Measurements from ENCODE around the gene VIT. TPM values are rescaled to one million over a fixed set of nuclear protein-coding genes. Genes with fewer than 3 reads are reported as not detected.

The VIT gene
- total RNA-seq, 3 donors from 2014 or later (not counting 1 experiment from before 2014, with no cell fraction given), result 1.4 to 1.9 (median 1.7) TPM

DNA sequence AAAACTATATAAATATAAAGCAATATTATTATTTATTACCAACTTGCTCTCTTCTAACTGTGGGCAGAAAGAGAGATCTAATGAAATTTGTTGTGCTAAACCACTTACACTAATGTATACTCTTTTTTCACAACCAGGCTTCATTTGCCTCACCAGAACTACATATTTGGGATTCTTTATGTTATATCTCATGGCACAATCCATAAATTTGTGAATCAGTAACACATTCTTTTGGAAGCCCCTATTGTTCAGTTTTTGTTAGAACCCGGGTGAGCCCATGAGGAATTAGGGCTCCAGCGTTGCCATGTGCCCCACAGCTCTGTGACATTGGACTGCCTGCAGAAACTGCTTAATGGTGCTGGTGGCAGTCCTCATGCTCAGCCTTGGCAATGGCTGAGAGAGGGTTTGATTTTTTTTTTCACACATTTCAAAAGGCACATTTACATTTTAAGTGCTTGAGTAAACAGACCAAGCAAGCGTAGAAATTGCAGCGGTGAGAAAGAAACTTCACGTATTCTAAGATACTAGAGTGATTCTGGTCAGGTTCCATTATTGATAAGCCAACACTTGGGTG is 15.3 kb downstream of the VIT start:
- Histone ChIP-seq H3K27me3 (ENCODE audit: control insufficient read depth, insufficient read depth, low read length) (no peaks in the 10 kb centered on the region), H3K27ac (ENCODE audit: low read length) (no peak overlapping the region), H3K36me3 (ENCODE audit: control insufficient read depth, insufficient read depth, low read length) (no peaks in the 10 kb centered on the region), H3K4me3 (ENCODE audit: low read length) (no peak overlapping the region), H3K9me3 (ENCODE audit: control insufficient read depth, insufficient read depth, low read length) (no peaks in the 10 kb centered on the region), H3K4me1 (ENCODE audit: control insufficient read depth, insufficient read depth, low read length) (no peaks in the 10 kb centered on the region)
- H3K27ac Mint-ChIP-seq, result no peak overlapping the region
- ATAC-seq, result no peak
- TF ChIP-seq, protein P1, sequence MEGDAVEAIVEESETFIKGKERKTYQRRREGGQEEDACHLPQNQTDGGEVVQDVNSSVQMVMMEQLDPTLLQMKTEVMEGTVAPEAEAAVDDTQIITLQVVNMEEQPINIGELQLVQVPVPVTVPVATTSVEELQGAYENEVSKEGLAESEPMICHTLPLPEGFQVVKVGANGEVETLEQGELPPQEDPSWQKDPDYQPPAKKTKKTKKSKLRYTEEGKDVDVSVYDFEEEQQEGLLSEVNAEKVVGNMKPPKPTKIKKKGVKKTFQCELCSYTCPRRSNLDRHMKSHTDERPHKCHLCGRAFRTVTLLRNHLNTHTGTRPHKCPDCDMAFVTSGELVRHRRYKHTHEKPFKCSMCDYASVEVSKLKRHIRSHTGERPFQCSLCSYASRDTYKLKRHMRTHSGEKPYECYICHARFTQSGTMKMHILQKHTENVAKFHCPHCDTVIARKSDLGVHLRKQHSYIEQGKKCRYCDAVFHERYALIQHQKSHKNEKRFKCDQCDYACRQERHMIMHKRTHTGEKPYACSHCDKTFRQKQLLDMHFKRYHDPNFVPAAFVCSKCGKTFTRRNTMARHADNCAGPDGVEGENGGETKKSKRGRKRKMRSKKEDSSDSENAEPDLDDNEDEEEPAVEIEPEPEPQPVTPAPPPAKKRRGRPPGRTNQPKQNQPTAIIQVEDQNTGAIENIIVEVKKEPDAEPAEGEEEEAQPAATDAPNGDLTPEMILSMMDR (IDR thresholded peaks at IDR 0.05), result no peak
- peaks cover 23 to 40% of the 10 kb centered on the region in 2 donors for H3K27me3 Mint-ChIP-seq (ENCODE audit: low read depth in 2 of 2)
- 83% methylated on average over 5 of the region's 5 CpGs for WGBS (ENCODE audit: insufficient coverage)
- no peak overlapping the region for H3K4me3 Mint-ChIP-seq
- peaks cover 3% of the 10 kb centered on the region in 2 donors for H3K9me3 Mint-ChIP-seq
- no peak for DNase-seq
- H3K4me1 Mint-ChIP-seq, result no peaks in the 10 kb centered on the region
- intact Hi-C loops (cut with micrococcal nuclease), result no loop called here
- H3K36me3 Mint-ChIP-seq, result peaks cover 9% of the 10 kb centered on the region

DNA sequence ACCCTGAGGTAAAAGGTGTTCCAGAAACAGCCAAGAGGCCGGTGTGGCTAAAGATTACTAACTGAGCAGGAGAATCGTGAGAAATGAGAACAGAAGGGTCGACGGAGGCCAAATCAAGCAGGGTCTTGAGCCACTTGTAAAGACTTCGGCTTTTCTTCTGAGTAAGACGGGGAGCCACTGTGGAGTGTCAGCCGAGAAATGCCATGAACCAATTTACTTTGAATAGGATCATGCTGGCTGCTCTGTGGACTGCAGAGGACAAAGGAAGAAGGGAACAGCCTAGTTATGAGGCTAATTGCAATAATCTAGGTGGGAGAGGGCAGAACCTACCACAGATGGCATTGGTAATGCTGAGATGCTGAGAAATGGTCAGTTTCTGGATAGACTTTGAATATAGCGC is 16.8 kb downstream of the VIT start:
- intact Hi-C loops (cut with micrococcal nuclease), result no loop called here
- Mint-ChIP-seq H3K27ac (no peak overlapping the region), H3K36me3 (peaks cover 9% of the 10 kb centered on the region), H3K9me3 (peaks cover 3% of the 10 kb centered on the region in 2 donors), H3K27me3 (ENCODE audit: low read depth in 2 of 2) (peaks cover 17 to 33% of the 10 kb centered on the region in 2 donors), H3K4me3 (no peak overlapping the region), H3K4me1 (no peaks in the 10 kb centered on the region)
- 91% methylated on average over 8 of the region's 8 CpGs for WGBS (ENCODE audit: insufficient coverage)
- Histone ChIP-seq H3K4me3 (ENCODE audit: low read length) (no peak overlapping the region), H3K27me3 (ENCODE audit: control insufficient read depth, insufficient read depth, low read length) (no peaks in the 10 kb centered on the region), H3K9me3 (ENCODE audit: control insufficient read depth, insufficient read depth, low read length) (no peaks in the 10 kb centered on the region), H3K27ac (ENCODE audit: low read length) (no peak overlapping the region), H3K36me3 (ENCODE audit: control insufficient read depth, insufficient read depth, low read length) (no peaks in the 10 kb centered on the region), H3K4me1 (ENCODE audit: control insufficient read depth, insufficient read depth, low read length) (no peaks in the 10 kb centered on the region)
- ATAC-seq (no peak), DNase-seq (no peak)
- TF ChIP-seq, protein P1 (IDR thresholded peaks at IDR 0.05), result no peak

DNA sequence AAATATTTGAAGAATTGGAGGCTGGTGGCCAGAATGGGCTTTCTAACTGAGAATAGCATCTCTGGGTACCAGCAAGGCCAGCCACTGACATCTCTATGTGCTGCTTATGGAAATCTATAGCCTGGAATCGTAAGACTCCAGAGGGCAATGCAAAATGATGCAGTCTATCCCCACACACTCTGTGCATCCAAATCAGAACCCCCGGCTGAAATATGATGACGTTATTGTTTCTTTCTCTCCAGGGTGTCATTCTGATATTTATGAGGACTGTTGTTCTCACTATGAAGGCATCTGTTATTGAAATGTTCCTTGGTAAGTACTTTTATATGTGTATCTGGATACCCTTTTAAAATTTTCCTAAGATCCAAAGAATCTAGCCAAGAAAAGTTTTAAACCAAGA is 19.6 kb downstream of the VIT start:
- Histone ChIP-seq H3K27ac (ENCODE audit: low read length) (no peak overlapping the region), H3K9me3 (ENCODE audit: control insufficient read depth, insufficient read depth, low read length) (no peaks in the 10 kb centered on the region), H3K27me3 (ENCODE audit: control insufficient read depth, insufficient read depth, low read length) (no peaks in the 10 kb centered on the region), H3K36me3 (ENCODE audit: control insufficient read depth, insufficient read depth, low read length) (no peaks in the 10 kb centered on the region), H3K4me1 (ENCODE audit: control insufficient read depth, insufficient read depth, low read length) (no peaks in the 10 kb centered on the region), H3K4me3 (ENCODE audit: low read length) (no peak overlapping the region)
- TF ChIP-seq, protein P1 (IDR thresholded peaks at IDR 0.05), result no peak
- no peak overlapping the region for H3K27ac Mint-ChIP-seq
- H3K27me3 Mint-ChIP-seq (ENCODE audit: low read depth in 2 of 2), result peaks cover 11 to 17% of the 10 kb centered on the region in 2 donors
- peaks cover under 1 to 1% of the 10 kb centered on the region in 2 donors for H3K9me3 Mint-ChIP-seq
- no peaks in the 10 kb centered on the region for H3K4me1 Mint-ChIP-seq
- intact Hi-C loops (cut with micrococcal nuclease), result no loop called here
- WGBS (ENCODE audit: insufficient coverage), result 93% methylated on average over 3 of the region's 3 CpGs
- no peak for ATAC-seq
- peaks cover 4% of the 10 kb centered on the region for H3K36me3 Mint-ChIP-seq
- no peak for DNase-seq
- H3K4me3 Mint-ChIP-seq, result no peak overlapping the region
